GM12865 (cell line): ENCODE measurements around the gene FNIP1.

Experiments used
- DNase-seq: peaks from one replicate; pipeline ENCODE4 v3.0.0; 2010; ENCODE audit warnings: low read depth
- H3K4me3 ChIP-seq: 2 replicates; pipeline ENCODE4 v1.5.1; 2011; ENCODE audit warnings: mild to moderate bottlenecking, low read depth, low read length, control low read depth
- TF ChIP-seq, protein P1 (sequence below): IDR thresholded peaks from 2 replicates; pipeline ENCODE4 v1.5.1; 2011; ENCODE audit warnings: low read length, control low read depth, low read depth, inconsistent platforms; ENCODE audit not compliant: insufficient read depth; ENCODE audit errors: missing control alignments

Gene FNIP1

DNA sequence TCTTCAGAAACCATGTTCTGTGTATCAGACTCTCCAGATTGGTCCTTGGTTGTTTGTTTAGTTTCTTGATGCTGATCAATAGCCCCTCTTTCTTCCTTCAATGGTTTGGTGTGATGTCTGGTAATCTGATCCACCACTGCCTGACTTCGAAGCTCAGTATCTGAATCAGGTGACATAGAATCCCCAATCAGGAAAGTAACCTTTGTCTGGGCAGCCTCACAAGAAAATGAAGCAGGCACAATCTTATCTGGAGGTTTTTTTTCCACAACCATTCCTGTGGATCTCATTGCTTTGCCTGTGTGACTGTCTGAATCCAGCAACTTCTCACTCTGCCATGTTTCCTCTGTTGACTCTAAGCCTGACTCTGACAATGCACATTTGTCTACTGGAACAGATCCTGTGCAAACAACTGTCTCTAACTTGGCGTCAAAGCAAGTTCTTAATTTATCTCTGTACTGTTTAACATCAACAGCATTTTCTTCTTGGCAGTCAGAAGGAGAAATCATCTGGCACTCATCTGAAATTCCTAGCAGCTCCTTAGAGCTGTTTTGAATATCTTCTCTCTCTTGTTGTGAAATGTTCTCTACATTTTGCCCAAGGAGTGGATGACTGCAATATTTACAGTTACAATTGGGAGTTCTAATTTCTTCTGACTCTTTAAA is 124.7 kb downstream of the FNIP1 start:
- no peak overlapping the region for H3K4me3 ChIP-seq
- TF ChIP-seq, protein P1, sequence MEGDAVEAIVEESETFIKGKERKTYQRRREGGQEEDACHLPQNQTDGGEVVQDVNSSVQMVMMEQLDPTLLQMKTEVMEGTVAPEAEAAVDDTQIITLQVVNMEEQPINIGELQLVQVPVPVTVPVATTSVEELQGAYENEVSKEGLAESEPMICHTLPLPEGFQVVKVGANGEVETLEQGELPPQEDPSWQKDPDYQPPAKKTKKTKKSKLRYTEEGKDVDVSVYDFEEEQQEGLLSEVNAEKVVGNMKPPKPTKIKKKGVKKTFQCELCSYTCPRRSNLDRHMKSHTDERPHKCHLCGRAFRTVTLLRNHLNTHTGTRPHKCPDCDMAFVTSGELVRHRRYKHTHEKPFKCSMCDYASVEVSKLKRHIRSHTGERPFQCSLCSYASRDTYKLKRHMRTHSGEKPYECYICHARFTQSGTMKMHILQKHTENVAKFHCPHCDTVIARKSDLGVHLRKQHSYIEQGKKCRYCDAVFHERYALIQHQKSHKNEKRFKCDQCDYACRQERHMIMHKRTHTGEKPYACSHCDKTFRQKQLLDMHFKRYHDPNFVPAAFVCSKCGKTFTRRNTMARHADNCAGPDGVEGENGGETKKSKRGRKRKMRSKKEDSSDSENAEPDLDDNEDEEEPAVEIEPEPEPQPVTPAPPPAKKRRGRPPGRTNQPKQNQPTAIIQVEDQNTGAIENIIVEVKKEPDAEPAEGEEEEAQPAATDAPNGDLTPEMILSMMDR: no peak
- DNase-seq: no peak

DNA sequence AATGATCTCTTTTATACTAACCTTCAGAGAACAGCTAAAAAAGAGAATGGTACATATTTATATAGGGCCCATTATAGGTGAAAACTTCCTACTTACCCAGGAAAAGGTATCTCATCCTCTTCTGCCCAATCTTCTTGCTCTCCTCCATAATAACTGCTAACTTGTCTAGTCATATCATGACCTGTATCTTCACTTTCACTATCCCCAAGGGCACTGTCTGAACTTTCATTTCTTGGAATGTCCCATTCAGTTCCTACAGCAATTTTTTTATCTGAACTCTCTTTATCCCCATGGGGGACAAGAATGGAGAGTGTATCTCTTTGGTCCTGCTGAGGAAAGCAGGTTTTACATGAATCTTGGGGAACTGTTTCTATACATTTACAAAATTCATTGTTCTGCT is 125.4 kb downstream of the FNIP1 start:
- DNase-seq: peak; percentile 52
- H3K4me3 ChIP-seq: no peak overlapping the region
- TF ChIP-seq, protein P1: no peak

DNA sequence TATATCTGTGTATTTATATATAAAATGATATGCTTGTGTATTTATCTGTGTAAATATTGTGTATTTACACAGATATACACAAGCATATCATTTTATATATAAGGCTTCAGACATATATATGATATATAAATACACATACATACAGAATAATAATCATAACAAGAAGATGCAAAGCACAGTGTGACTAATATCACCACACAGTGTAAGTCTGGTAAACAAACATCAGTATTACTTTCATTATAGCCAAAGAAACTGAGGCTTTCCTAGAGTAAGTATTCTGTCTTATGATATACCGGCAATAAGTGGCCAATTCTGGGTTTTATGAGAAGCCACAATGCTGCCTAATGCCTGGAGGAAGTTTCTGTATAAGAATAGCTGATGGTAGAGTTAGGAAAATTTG is 131.9 kb downstream of the FNIP1 start:
- no peak for DNase-seq
- H3K4me3 ChIP-seq: no peak overlapping the region
- TF ChIP-seq, protein P1: no peak

DNA sequence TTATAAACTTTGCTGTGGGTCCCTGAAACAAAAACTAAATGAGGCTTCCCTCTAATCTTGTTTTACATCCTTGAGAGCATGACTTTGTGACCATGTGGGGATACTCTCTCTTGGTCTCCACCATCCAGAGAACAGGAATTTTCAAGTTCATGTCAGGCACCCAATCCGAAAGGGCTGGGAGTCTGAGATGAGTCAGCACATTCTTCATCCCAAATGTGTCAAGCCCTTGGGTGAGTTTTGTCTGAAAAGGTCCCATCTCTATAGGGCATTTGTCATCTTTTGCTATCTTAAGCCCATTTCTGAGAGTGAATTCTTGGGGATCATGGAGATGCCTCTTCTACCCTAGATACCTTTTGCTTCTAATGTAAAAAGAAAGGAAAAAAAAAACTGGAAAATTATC is 134.9 kb downstream of the FNIP1 start:
- TF ChIP-seq, protein P1: no peak
- H3K4me3 ChIP-seq: no peak overlapping the region
- DNase-seq: no peak

DNA sequence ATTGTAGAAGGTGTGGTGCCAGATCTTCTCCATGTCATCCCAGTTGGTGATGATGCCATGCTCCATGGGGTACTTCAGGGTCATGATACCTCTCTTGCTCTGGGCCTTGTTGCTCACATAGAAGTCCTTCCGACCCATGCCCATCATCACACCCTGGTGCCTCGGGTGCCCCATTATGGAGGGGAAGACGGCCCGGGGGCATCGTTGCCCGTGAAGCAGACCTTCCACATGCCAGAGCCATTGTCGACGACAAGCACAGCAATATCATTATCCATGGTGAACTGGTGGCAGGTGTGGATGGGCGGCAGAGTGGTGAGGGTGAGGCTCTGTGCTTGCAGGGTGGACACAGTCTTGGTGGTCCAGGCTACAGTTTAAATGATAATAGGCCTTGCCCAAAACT is 137.0 kb downstream of the FNIP1 start:
- TF ChIP-seq, protein P1: no peak
- no peak for DNase-seq
- no peak overlapping the region for H3K4me3 ChIP-seq

DNA sequence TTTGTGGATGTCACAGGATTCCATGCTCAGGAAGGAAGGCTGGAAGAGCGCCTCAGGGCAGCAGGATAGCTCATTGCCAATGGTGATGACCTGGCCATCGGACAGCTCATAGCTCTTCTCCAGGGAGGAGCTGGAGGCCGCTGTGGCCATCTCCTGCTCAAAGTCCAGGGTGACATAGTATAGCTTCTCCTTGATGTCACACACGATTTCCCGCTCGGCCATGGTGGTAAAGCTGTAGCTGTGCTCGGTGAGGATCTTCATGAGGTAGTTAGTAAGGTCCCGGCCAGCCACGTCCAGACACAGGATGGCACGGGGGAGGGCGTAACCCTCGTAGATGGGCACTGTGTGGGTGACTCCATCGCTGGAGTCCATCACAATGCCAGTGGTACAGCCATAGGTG is 137.5 kb downstream of the FNIP1 start:
- TF ChIP-seq, protein P1: no peak
- DNase-seq: no peak
- no peak overlapping the region for H3K4me3 ChIP-seq

DNA sequence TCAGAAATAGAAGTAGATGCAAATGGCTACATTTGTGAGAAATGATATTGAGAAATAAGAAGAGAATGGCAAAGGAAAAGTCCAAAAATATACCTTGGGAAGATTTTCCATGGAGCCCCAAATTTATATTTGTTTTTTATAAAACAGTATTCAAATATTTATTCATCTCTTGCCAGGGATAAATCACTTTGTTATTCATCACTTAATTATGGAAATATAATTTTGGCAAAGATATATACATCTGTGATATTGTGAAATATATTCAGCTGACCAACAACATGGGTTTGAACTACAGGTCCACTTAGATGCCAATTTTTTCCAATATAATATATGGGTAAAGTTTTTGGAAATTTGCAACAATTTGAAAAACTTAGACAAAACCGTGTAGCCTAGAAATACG is 142.0 kb downstream of the FNIP1 start:
- DNase-seq: no peak
- TF ChIP-seq, protein P1: no peak
- H3K4me3 ChIP-seq: no peak overlapping the region
